H9 (cell line): ENCODE results near the gene OPHN1. TPM values are rescaled to one million over a fixed set of nuclear protein-coding genes. Genes with fewer than 3 reads are reported as not detected.

Source experiments
- DNase-seq: peaks from one replicate; pipeline ENCODE4 v3.0.0-alpha.2; 2017
- H2AFZ ChIP-seq: one replicate; pipeline ENCODE4 v1.6.1; 2013; ENCODE audit warnings: mild to moderate bottlenecking, low read length, control low read depth, moderate library complexity
- H2AK5ac ChIP-seq: 2 replicates; pipeline ENCODE4 v1.6.1; 2013; ENCODE audit warnings: low read length, control low read depth, mixed read lengths; ENCODE audit not compliant: insufficient read length
- H2BK120ac ChIP-seq: one replicate; pipeline ENCODE4 v1.6.1; 2013; ENCODE audit warnings: low read depth, mild to moderate bottlenecking, low read length, control low read depth, inconsistent platforms; ENCODE audit not compliant: poor library complexity, severe bottlenecking
- H2BK12ac ChIP-seq: 2 replicates; pipeline ENCODE4 v1.6.1; 2013; ENCODE audit warnings: low read length, control low read depth, mixed read lengths, low read depth; ENCODE audit not compliant: insufficient read length
- H2BK15ac ChIP-seq: 2 replicates; pipeline ENCODE4 v1.6.1; 2013; ENCODE audit warnings: low read depth, low read length, control low read depth
- H2BK20ac ChIP-seq: one replicate; pipeline ENCODE4 v1.6.1; 2013; ENCODE audit warnings: low read depth, mild to moderate bottlenecking, low read length, control low read depth, inconsistent platforms; ENCODE audit not compliant: poor library complexity, severe bottlenecking
- H2BK5ac ChIP-seq: 2 replicates; pipeline ENCODE4 v1.6.1; 2013; ENCODE audit warnings: low read length, control low read depth, mixed read lengths; ENCODE audit not compliant: insufficient read length
- H3K14ac ChIP-seq: 2 replicates; pipeline ENCODE4 v1.6.1; 2013; ENCODE audit warnings: low read length, control low read depth; ENCODE audit not compliant: insufficient read depth
- H3K18ac ChIP-seq: 2 replicates; pipeline ENCODE4 v1.6.1; 2013; ENCODE audit warnings: low read depth, mild to moderate bottlenecking, mixed read lengths, low read length, control low read depth; ENCODE audit not compliant: insufficient read length
- H3K23ac ChIP-seq: 2 replicates; pipeline ENCODE4 v1.6.1; 2013; ENCODE audit warnings: low read length, control low read depth, mixed read lengths, low read depth; ENCODE audit not compliant: insufficient read length
- H3K23me2 ChIP-seq: 2 replicates; pipeline ENCODE4 v1.6.1; 2013; ENCODE audit warnings: low read depth, mild to moderate bottlenecking, mixed read lengths, low read length, control low read depth; ENCODE audit not compliant: insufficient read length, poor library complexity, severe bottlenecking
- H3K27ac ChIP-seq: 2 replicates; pipeline ENCODE4 v1.5.1; 2013; ENCODE audit warnings: low read length, control low read depth, mixed read lengths, low read depth; ENCODE audit not compliant: insufficient read length
- H3K27me3 ChIP-seq: 2 replicates; pipeline ENCODE4 v1.6.1; 2013; ENCODE audit warnings: low read length, control low read depth, inconsistent platforms; ENCODE audit not compliant: insufficient read depth
- H3K4ac ChIP-seq: 2 replicates; pipeline ENCODE4 v1.6.1; 2013; ENCODE audit warnings: low read depth, mild to moderate bottlenecking, control low read depth, inconsistent platforms, low read length, moderate library complexity
- H3K4me1 ChIP-seq: 2 replicates; pipeline ENCODE4 v1.6.1; 2013; ENCODE audit warnings: low read length, control low read depth, inconsistent platforms; ENCODE audit not compliant: insufficient read depth
- H3K4me2 ChIP-seq: 2 replicates; pipeline ENCODE4 v1.6.1; 2013; ENCODE audit warnings: low read length, control low read depth, mixed read lengths; ENCODE audit not compliant: insufficient read length, insufficient read depth
- H3K56ac ChIP-seq: 2 replicates; pipeline ENCODE4 v1.6.1; 2013; ENCODE audit warnings: low read depth, mild to moderate bottlenecking, mixed read lengths, low read length, control low read depth; ENCODE audit not compliant: insufficient read length
- H3K79me1 ChIP-seq: 2 replicates; pipeline ENCODE4 v1.6.1; 2013; ENCODE audit warnings: low read depth, mild to moderate bottlenecking, moderate library complexity, low read length, control low read depth, inconsistent platforms; ENCODE audit not compliant: insufficient read depth, poor library complexity, severe bottlenecking
- H3K79me2 ChIP-seq: 2 replicates; pipeline ENCODE4 v1.6.1; 2013; ENCODE audit warnings: low read length, control low read depth, inconsistent platforms; ENCODE audit not compliant: insufficient read depth
- H3K9ac ChIP-seq: 2 replicates; pipeline ENCODE4 v1.6.1; 2013; ENCODE audit warnings: low read length, control low read depth, mixed read lengths; ENCODE audit not compliant: insufficient read length; ENCODE audit errors: extremely low read depth
- H3K9me3 ChIP-seq: one replicate; pipeline ENCODE4 v1.6.1; 2013; ENCODE audit warnings: low read depth, low read length, inconsistent platforms; ENCODE audit not compliant: control insufficient read depth
- H3T11ph ChIP-seq: one replicate; pipeline ENCODE4 v1.6.1; 2013; ENCODE audit warnings: mild to moderate bottlenecking, low read length, control low read depth, inconsistent platforms
- H4K20me1 ChIP-seq: one replicate; pipeline ENCODE4 v1.6.1; 2013; ENCODE audit not compliant: control insufficient read depth, insufficient read length, insufficient read depth
- H4K5ac ChIP-seq: 2 replicates; pipeline ENCODE4 v1.6.1; 2013; ENCODE audit warnings: low read depth, mild to moderate bottlenecking, mixed read lengths, low read length, control low read depth; ENCODE audit not compliant: insufficient read length
- H4K8ac ChIP-seq: replicated peaks from 2 replicates; pipeline ENCODE4 v1.6.1; 2013; ENCODE audit warnings: low read length, control low read depth, mixed read lengths, low read depth; ENCODE audit not compliant: insufficient read length
- H4K91ac ChIP-seq: 2 replicates; pipeline ENCODE4 v1.6.1; 2013; ENCODE audit warnings: low read depth, mild to moderate bottlenecking, moderate library complexity, mixed read lengths, low read length, control low read depth; ENCODE audit not compliant: insufficient read length
- H3K27ac Mint-ChIP-seq, 3 experiments: 2 replicates in 2 of 3; 3 replicates in 1 of 3; pipeline ENCODE4 v1.8.0; 2020 to 2021; ENCODE audit warnings: mixed read lengths in 3 of 3, mild to moderate bottlenecking in 1 of 3, moderate library complexity in 1 of 3
- H3K27me3 Mint-ChIP-seq: 2 replicates; pipeline ENCODE4 v1.8.0; 2021; ENCODE audit warnings: low read depth, mild to moderate bottlenecking, moderate library complexity, mixed read lengths
- H3K36me3 Mint-ChIP-seq, 3 experiments: 2 replicates in 2 of 3; 3 replicates in 1 of 3; pipeline ENCODE4 v1.8.0; 2020 to 2021; ENCODE audit warnings: low read depth in 3 of 3, mixed read lengths in 3 of 3; ENCODE audit not compliant: insufficient read depth in 1 of 3
- H3K4me1 Mint-ChIP-seq, 2 experiments: 2 replicates each; pipeline ENCODE4 v1.8.0; 2020; ENCODE audit warnings: mixed read lengths in 2 of 2
- H3K4me3 Mint-ChIP-seq, 2 experiments: 2 replicates in 1 of 2; 3 replicates in 1 of 2; pipeline ENCODE4 v1.8.0; 2020 to 2021; ENCODE audit warnings: mild to moderate bottlenecking in 2 of 2, mixed read lengths in 2 of 2, moderate library complexity in 1 of 2
- H3K9me3 Mint-ChIP-seq, 2 experiments: 2 replicates in 1 of 2; 3 replicates in 1 of 2; pipeline ENCODE4 v1.8.0; 2020; ENCODE audit warnings: mild to moderate bottlenecking in 2 of 2, mixed read lengths in 2 of 2, moderate library complexity in 1 of 2
- CTCF ChIP-seq: fragments of 200-600 bp; sonication (generic); conservative IDR thresholded peaks from 3 replicates; pipeline ENCODE4 v1.8.0; 2021; ENCODE audit warnings: antibody characterized with exemption, mild to moderate bottlenecking
- WGBS: extraction: QIAGEN DNeasy Blood & Tissue Kit; methylation state at CpG from one replicate; pipeline ENCODE4 v1.1.7; 2013; ENCODE audit warnings: missing lambda C conversion rate, low lambda C conversion rate, mixed read lengths; ENCODE audit not compliant: insufficient read length; ENCODE audit errors: extremely low coverage; 5-methylcytosine and 5-hydroxymethylcytosine counted together
- total RNA-seq: library from RNA; stranded (reverse); gene quantifications from 2 replicates; pipeline ENCODE4 v1.2.1, GENCODE V29; 2021

OPHN1 gene
- total RNA-seq, 1 experiment from 2014 or later: 1.5 TPM

- no peaks in the 10 kb centered on the region; a peak in 1 of 4 replicates for H3K4me1 Mint-ChIP-seq
Observed at GRCh38 chrX:68084765-68085164, 348.5 kb downstream of the OPHN1 start.

More at GRCh38 chrX:68084765-68085164, 348.5 kb downstream of the OPHN1 start:
- Histone ChIP-seq H3K23ac (no peak overlapping the region), H2BK20ac (no peak overlapping the region), H3K56ac (no peak overlapping the region), H3K9me3 (peaks cover 10% of the 10 kb centered on the region), H3K4me1 (no peaks in the 10 kb centered on the region), H2BK12ac (no peak overlapping the region), H2BK5ac (no peak overlapping the region), H3T11ph (no peak overlapping the region), H4K5ac (no peak overlapping the region), H3K27me3 (no peaks in the 10 kb centered on the region), H3K14ac (no peak overlapping the region), H3K27ac (no peak overlapping the region), H4K8ac (no peak overlapping the region), H2AK5ac (no peak overlapping the region), H3K23me2 (no peaks in the 10 kb centered on the region), H3K79me2 (no peaks in the 10 kb centered on the region), H3K18ac (no peak overlapping the region), H2BK120ac (no peak overlapping the region), H4K20me1 (no peaks in the 10 kb centered on the region), H3K4me2 (no peak overlapping the region), H2AFZ (no peak overlapping the region), H3K9ac (no peak overlapping the region), H2BK15ac (no peak overlapping the region), H4K91ac (no peak overlapping the region), H3K4ac (no peak overlapping the region), H3K79me1 (no peaks in the 10 kb centered on the region)
- Mint-ChIP-seq H3K27me3 (no peaks in the 10 kb centered on the region), H3K27ac (no peak overlapping the region), H3K9me3 (peaks cover 63% of the 10 kb centered on the region in 2 experiments), H3K36me3 (peaks cover 3 to 5% (median 4%) of the 10 kb centered on the region in 3 experiments; a peak in 4 of 7 replicates), H3K4me3 (no peak overlapping the region)
- no CpG with 5 or more reads among the region's 1 CpG for WGBS
- no peak for TF ChIP-seq CTCF
- DNase-seq: no peak
